Heart left ventricle (tissue), 16 donors: Measurements from ENCODE around the gene CBX2. TPM values are rescaled to one million over a fixed set of nuclear protein-coding genes. Genes with fewer than 3 reads are reported as not detected.

Source experiments
- ATAC-seq, 4 donors: fragments of 200-7000 bp; cut with Tn5 transposase; one replicate each; pipeline ENCODE4 v1.9.1; 2020 to 2022; ENCODE audit warnings: moderate library complexity in 4 of 4, mild to moderate bottlenecking in 3 of 4, moderate number of reproducible peaks in 1 of 4
- DNase-seq, 5 donors: peaks; one replicate each; pipeline ENCODE4 v3.0.0-alpha.2; 2020
- H3K27ac ChIP-seq, 12 donors: fragments of 200-600 bp; sonication (generic) in 4 of 12; one replicate each; pipeline versions ENCODE4 v1.5.0 to v1.8.0; 2016 to 2022; ENCODE audit warnings: mild to moderate bottlenecking in 2 of 12
- H3K27me3 ChIP-seq, 9 donors: fragments of 200-600 bp; sonication (generic) in 2 of 9; one replicate each; pipeline versions ENCODE4 v1.5.1 to v1.8.0; 2016 to 2022; ENCODE audit warnings: mild to moderate bottlenecking in 3 of 9
- H3K36me3 ChIP-seq, 9 donors: fragments of 200-600 bp; sonication (generic) in 2 of 9; one replicate each; pipeline versions ENCODE4 v1.5.0 to v1.8.0; 2018 to 2022; ENCODE audit warnings: mild to moderate bottlenecking in 2 of 9
- H3K4me1 ChIP-seq, 12 donors: fragments of 200-600 bp; sonication (generic) in 4 of 12; one replicate each; pipeline versions ENCODE4 v1.5.0 to v1.8.0; 2016 to 2022; ENCODE audit warnings: mild to moderate bottlenecking in 3 of 12
- H3K4me3 ChIP-seq, 12 donors: fragments of 200-600 bp; sonication (generic) in 4 of 12; one replicate each; pipeline versions ENCODE4 v1.5.0 to v1.8.0; 2017 to 2022; ENCODE audit warnings: mild to moderate bottlenecking in 9 of 12, moderate library complexity in 4 of 12
- H3K9me3 ChIP-seq, 12 donors: fragments of 200-600 bp; sonication (generic) in 4 of 12; one replicate each; pipeline versions ENCODE4 v1.5.0 to v1.8.0; 2016 to 2022; ENCODE audit warnings: mild to moderate bottlenecking in 1 of 12
- POLR2A ChIP-seq, 2 donors: fragments of 450-650 bp; IDR thresholded peaks; one replicate each; pipeline ENCODE4 v1.6.1; 2017; ENCODE audit warnings: antibody characterized with exemption in 2 of 2, mild to moderate bottlenecking in 2 of 2, moderate library complexity in 2 of 2
- WGBS, 4 donors: extraction: QIAGEN DNeasy Blood & Tissue Kit in 2 of 4; methylation state at CpG; one replicate each; pipeline versions ENCODE4 v1.1.5 to v1.1.7; 2013 to 2018; 5-methylcytosine and 5-hydroxymethylcytosine counted together
- intact Hi-C, 10 donors: fragments of 100-400 bp; cut with DNase I; formaldehyde crosslinking; loops; one replicate each; pipeline versions ENCODE4 v1.11.1 to v1.14.2; 2022
- polyA plus RNA-seq, 2 donors: library from polyadenylated mRNA; stranded (reverse); fragments of 200-250 nt; gene quantifications; one replicate each; pipeline ENCODE4 v1.2.3, GENCODE V29; 2013
- total RNA-seq, 9 donors: library from RNA; depleted of rRNA in 2 of 9; stranded (reverse); fragments of >200 nt in 2 of 9; fragmentation: NEBNext Ultra II Directional in 3 of 9; extraction: Animal tissue kit (Norgen Biotek cat#: 25700) in 3 of 9; gene quantifications; one replicate each; pipeline versions ENCODE4 v1.1.0 to v1.2.4, GENCODE V29; 2016 to 2023
- TF ChIP-seq, protein P1 (sequence below), 12 donors: fragments of 200-600 bp; sonication (generic) in 4 of 12; IDR thresholded peaks; one replicate each; pipeline versions ENCODE4 v1.5.0 to v1.8.0; 2018 to 2022; ENCODE audit warnings: antibody characterized with exemption in 12 of 12, mild to moderate bottlenecking in 5 of 12
- donor health status: ischemic (EF 13 %, LVEDD 7.1; RV severe dilation, severe dysfunction).
- donor health status: healthy with polysubstance abuse.
- donor health status: DM: no; HTN: yes; CAD: no.
- donor health status: DM: no; HTN: no; CAD: no.
- donor health status: ischemic (EF 25% LVEDD 6.9; RV normal size, moderate dysfunction).
- donor health status: ischemic (EF 25% LVEDD 5.7; RV mildly dilated, moderate dysfunction).
- donor health status: healthy.
- donor health status: DM: yes; HTN: yes; CAD: no.
- donor health status: ischemic (EF 35%, LVEDD 5.7; RV mildly dilated, moderate dysfunction).
- donor health status: nonischemic (EF 11% LVEDD 7.7; RV severe dilation, severe dysfunction).
- donor health status: DM: yes; HTN: yes; CAD: no.
- donor health status: PGD.
- donor health status: ischemic (EF 29% LVEDD 5.4; RV normal size, mild dysfunction).
- donor health status: nonischemic (EF 23%, LVEDD 6.1; RV moderate dilation, normal function).

CBX2 gene
- total and polyA plus RNA-seq, 11 donors = 2.4 to 4.3 (median 3.1) TPM

DNA sequence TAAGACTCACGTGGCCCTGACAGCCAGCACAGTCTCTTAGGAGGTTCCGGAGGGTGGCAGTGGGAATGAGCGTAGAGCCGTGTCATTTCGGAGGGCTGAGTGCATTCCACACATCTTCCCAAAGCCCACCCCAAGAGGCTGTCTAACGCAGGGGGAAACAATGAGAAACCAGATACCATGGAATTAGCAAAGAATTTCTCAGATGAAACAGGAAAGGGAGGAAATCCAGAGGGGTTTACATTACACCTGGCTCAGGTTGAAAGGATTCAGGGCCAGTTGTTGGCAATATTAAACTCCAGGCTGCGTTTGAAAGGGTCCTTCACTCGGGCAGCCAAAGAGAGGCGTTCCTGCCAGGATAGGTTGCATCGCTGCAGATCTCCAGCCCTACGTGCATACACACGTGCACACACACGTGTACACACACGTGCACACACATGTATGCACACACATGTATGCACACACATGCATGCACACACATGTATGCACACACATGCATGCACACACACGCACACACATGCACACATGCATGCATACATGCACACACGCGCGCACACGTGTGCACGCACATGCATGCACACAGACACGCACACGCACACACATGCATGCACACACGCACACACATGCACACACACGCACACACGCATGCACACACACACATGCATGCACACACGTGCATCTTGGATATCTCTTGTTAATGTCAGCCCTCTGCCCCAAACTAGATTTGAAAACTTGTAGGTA lies 49.1 kb downstream of the CBX2 start:
- no peak overlapping the region for H3K27ac ChIP-seq
- no peaks in the 10 kb centered on the region for H3K27me3 ChIP-seq
- intact Hi-C loops = no loop called here
- no peak for DNase-seq
- H3K36me3 ChIP-seq = no peaks in the 10 kb centered on the region
- peaks cover 0 to 44% (median 16%) of the 10 kb centered on the region in 12 donors for H3K4me1 ChIP-seq
- WGBS, 4 donors = 83 to 89% (median 84%) methylated on average over 26 of the region's 26 CpGs
- H3K4me3 ChIP-seq = no peak overlapping the region
- no peaks in the 10 kb centered on the region for H3K9me3 ChIP-seq
- no peak for ATAC-seq
- TF ChIP-seq, protein P1, sequence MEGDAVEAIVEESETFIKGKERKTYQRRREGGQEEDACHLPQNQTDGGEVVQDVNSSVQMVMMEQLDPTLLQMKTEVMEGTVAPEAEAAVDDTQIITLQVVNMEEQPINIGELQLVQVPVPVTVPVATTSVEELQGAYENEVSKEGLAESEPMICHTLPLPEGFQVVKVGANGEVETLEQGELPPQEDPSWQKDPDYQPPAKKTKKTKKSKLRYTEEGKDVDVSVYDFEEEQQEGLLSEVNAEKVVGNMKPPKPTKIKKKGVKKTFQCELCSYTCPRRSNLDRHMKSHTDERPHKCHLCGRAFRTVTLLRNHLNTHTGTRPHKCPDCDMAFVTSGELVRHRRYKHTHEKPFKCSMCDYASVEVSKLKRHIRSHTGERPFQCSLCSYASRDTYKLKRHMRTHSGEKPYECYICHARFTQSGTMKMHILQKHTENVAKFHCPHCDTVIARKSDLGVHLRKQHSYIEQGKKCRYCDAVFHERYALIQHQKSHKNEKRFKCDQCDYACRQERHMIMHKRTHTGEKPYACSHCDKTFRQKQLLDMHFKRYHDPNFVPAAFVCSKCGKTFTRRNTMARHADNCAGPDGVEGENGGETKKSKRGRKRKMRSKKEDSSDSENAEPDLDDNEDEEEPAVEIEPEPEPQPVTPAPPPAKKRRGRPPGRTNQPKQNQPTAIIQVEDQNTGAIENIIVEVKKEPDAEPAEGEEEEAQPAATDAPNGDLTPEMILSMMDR (IDR thresholded peaks at IDR 0.05) = no peak
- TF ChIP-seq POLR2A (IDR thresholded peaks at IDR 0.05) = no peak

DNA sequence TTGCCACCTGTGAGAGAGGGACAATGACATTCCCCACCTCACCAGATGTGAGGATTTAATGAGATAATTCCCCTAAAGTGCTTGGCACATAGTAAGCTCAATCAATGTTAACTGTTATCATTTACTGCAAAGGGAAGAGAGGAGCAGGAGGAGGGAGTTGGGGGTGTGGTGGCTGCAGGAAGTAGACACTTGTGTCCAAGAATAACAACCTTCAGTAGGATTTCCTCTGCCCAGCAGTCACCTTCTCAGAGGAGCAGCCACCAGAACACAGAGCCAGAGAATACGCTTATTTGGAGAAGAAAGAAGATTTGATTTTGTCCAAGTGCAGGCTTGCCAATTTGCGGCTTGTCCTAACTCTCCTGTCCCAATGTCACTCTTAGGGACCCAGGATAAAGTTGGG lies 51.1 kb downstream of the CBX2 start:
- Histone ChIP-seq H3K27ac (peak overlapping the region in 4 of 12 donors; percentile 13 to 34 (median 22)), H3K4me1 (peaks cover 0 to 64% (median 31%) of the 10 kb centered on the region in 12 donors), H3K27me3 (no peaks in the 10 kb centered on the region), H3K9me3 (no peaks in the 10 kb centered on the region), H3K4me3 (no peak overlapping the region), H3K36me3 (peaks cover 0 to 12% (median 7%) of the 10 kb centered on the region in 9 donors)
- TF ChIP-seq POLR2A (IDR thresholded peaks at IDR 0.05) = no peak
- TF ChIP-seq, protein P1 (IDR thresholded peaks at IDR 0.05) = no peak
- intact Hi-C loops = no loop called here
- no peak for ATAC-seq
- no peak for DNase-seq
- WGBS, 4 donors = 46 to 61% (median 50%) methylated on average over 2 of the region's 2 CpGs

DNA sequence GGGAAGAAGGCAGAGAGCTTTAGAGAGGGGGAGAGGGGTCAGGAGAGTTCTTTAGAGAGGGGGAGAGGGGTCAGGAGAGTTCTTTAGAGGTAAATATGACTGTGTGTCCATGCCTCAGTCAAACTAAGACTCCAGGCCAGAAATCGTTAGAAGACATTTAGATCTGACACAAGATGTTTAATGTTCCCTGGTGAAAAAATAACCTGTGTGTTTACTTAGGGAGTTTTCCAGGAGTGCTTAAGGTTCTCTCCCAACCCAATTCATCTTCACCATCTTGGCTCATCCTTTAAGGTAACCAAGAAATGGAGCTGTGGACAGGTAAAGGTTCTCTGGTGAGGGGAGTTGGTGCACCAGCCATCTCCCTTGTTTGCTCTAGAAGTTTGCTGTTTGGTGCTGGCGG lies 51.5 kb downstream of the CBX2 start:
- H3K4me1 ChIP-seq = peaks cover 0 to 65% (median 31%) of the 10 kb centered on the region in 12 donors
- WGBS, 4 donors = 66 to 71% (median 70%) methylated on average over 2 of the region's 2 CpGs
- H3K4me3 ChIP-seq = no peak overlapping the region
- no peaks in the 10 kb centered on the region for H3K9me3 ChIP-seq
- H3K27me3 ChIP-seq = no peaks in the 10 kb centered on the region
- intact Hi-C loops = no loop called here
- ATAC-seq (no peak), DNase-seq (no peak)
- H3K27ac ChIP-seq = peak overlapping the region in 3 of 12 donors; percentile 13 to 34 (median 15)
- peaks cover 0 to 16% (median 10%) of the 10 kb centered on the region in 9 donors for H3K36me3 ChIP-seq
- TF ChIP-seq, protein P1 (IDR thresholded peaks at IDR 0.05) = no peak
- no peak for TF ChIP-seq POLR2A (IDR thresholded peaks at IDR 0.05)

DNA sequence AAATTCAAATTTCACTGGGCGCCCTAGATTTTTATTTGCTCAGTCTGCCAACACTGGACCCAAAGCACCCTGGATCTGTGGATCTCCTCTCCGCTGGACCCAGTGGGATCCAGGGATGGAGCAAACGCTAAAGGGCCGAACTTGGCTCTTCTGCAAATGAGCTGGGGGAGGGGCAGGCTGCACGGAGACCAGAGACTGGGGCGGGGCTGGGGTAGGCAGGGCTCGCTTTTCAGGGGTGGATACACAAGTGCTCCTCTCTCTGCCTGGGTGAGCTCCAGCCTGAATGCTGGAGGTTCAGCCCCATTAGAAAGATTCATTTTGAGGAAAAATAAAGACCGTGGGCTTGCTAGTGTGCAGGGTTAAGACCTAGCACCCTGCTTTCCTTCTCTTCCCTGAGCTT lies 52.4 kb downstream of the CBX2 start:
- H3K36me3 ChIP-seq = peaks cover 2 to 25% (median 18%) of the 10 kb centered on the region in 9 donors
- H3K27ac ChIP-seq = no peak overlapping the region
- WGBS, 4 donors = 79 to 90% (median 82%) methylated on average over 8 of the region's 8 CpGs
- no peaks in the 10 kb centered on the region for H3K27me3 ChIP-seq
- peaks cover 0 to 65% (median 31%) of the 10 kb centered on the region in 12 donors for H3K4me1 ChIP-seq
- DNase-seq = no peak
- TF ChIP-seq, protein P1 (IDR thresholded peaks at IDR 0.05) = no peak
- no peak for TF ChIP-seq POLR2A (IDR thresholded peaks at IDR 0.05)
- ATAC-seq = no peak
- no peaks in the 10 kb centered on the region for H3K9me3 ChIP-seq
- intact Hi-C loops = loop anchor here in 2 of 10 donors (2.0 to 10.0 kb wide), 2 partner anchors 20 to 86 kb away; no protein-coding TSS in a partner anchor
- no peak overlapping the region for H3K4me3 ChIP-seq
